ENCODE data around the gene NRXN2.

Gene NRXN2

GRCh38 chr11:64760759-64761420 is 37.9 kb upstream of the NRXN2 start:
- H3K9ac ChIP-seq (ENCODE audit: low read length) = no peak overlapping the region
- H2AFZ ChIP-seq (ENCODE audit: low read length) = no peak overlapping the region
- H3K27me3 ChIP-seq (ENCODE audit: insufficient read depth, low read length) = no peaks in the 10 kb centered on the region; the same call in 1 of the 2 replicates
- TF ChIP-seq EZH2 (IDR thresholded peaks at IDR 0.05; ENCODE audit: borderline replicate concordance, low read length) (no peak), CTCF (IDR thresholded peaks at IDR 0.05; ENCODE audit: low read length) (no peak)
- no peaks in the 10 kb centered on the region for H3K9me2 ChIP-seq (ENCODE audit: low read depth, low read length)
- no peaks in the 10 kb centered on the region for H3K79me2 ChIP-seq (ENCODE audit: insufficient read depth, low read length)
- 0 out of 2 replicates have a peak, but pooled peaks cover 6% of the 10 kb centered on the region for H3F3A ChIP-seq (ENCODE audit: insufficient read depth, low read length)
- H3K4me3 ChIP-seq (ENCODE audit: low read depth, low read length, poor library complexity, severe bottlenecking) = no peak overlapping the region
- peaks cover 38% of the 10 kb centered on the region for H3K36me3 ChIP-seq (ENCODE audit: insufficient read depth, low read length)
- H3K4me2 ChIP-seq (ENCODE audit: low read length) = no peak overlapping the region
- H4K20me1 ChIP-seq (ENCODE audit: insufficient read depth, low read length) = no peaks in the 10 kb centered on the region
- no peaks in the 10 kb centered on the region for H3K9me3 ChIP-seq (ENCODE audit: low read length)
- H3K4me1 ChIP-seq (ENCODE audit: insufficient read depth, low read length, severe bottlenecking) = peaks cover 29% of the 10 kb centered on the region
- no peak overlapping the region for H3K27ac ChIP-seq (ENCODE audit: low read depth, low read length, poor library complexity, severe bottlenecking)

- no peak within 1 kb of the TSS for H3K4me3 ChIP-seq (ENCODE audit: low read depth, low read length, poor library complexity, severe bottlenecking)
- 0 out of 2 replicates have a peak, but pooled peaks cover 6% of the 10 kb centered on the region for H3F3A ChIP-seq (ENCODE audit: insufficient read depth, low read length)
- H3K9me3 ChIP-seq (ENCODE audit: low read length) = no peaks in the 10 kb centered on the region
- H3K4me1 ChIP-seq (ENCODE audit: insufficient read depth, low read length, severe bottlenecking) = peaks cover 27% of the 10 kb centered on the region
- H3K9me2 ChIP-seq (ENCODE audit: low read depth, low read length) = no peaks in the 10 kb centered on the region
- no peaks in the 10 kb centered on the region for H3K79me2 ChIP-seq (ENCODE audit: insufficient read depth, low read length)
- H4K20me1 ChIP-seq (ENCODE audit: insufficient read depth, low read length) = no peaks in the 10 kb centered on the region
- TF ChIP-seq EZH2 (IDR thresholded peaks at IDR 0.05; ENCODE audit: borderline replicate concordance, low read length) = no peak
- TF ChIP-seq CTCF (IDR thresholded peaks at IDR 0.05; ENCODE audit: low read length) = no peak
- peaks cover 30% of the 10 kb centered on the region for H3K36me3 ChIP-seq (ENCODE audit: insufficient read depth, low read length)
- H2AFZ ChIP-seq (ENCODE audit: low read length) = no peak within 1 kb of the TSS
- H3K4me2 ChIP-seq (ENCODE audit: low read length) = no peak within 1 kb of the TSS
- no peak within 1 kb of the TSS for H3K27ac ChIP-seq (ENCODE audit: low read depth, low read length, poor library complexity, severe bottlenecking)
- H3K27me3 ChIP-seq (ENCODE audit: insufficient read depth, low read length) = no peaks in the 10 kb centered on the region; the same call in 1 of the 2 replicates
- no peak within 1 kb of the TSS for H3K9ac ChIP-seq (ENCODE audit: low read length)
Observed at GRCh38 chr11:64759722-64760719, 37.0 kb upstream of the NRXN2 start, which contains the start of gene PYGM. PYGM (minus strand) TSS chr11:64759974; CDS start chr11:64759898, 76 bp downstream.

- no peaks in the 10 kb centered on the region for H4K20me1 ChIP-seq (ENCODE audit: insufficient read depth, low read length)
- no peaks in the 10 kb centered on the region for H3K9me3 ChIP-seq (ENCODE audit: low read length)
- TF ChIP-seq CTCF (IDR thresholded peaks at IDR 0.05; ENCODE audit: low read length) (no peak), EZH2 (IDR thresholded peaks at IDR 0.05; ENCODE audit: borderline replicate concordance, low read length) (no peak)
- peaks cover 22% of the 10 kb centered on the region for H3K36me3 ChIP-seq (ENCODE audit: insufficient read depth, low read length)
- H3F3A ChIP-seq (ENCODE audit: insufficient read depth, low read length) = 0 out of 2 replicates have a peak, but pooled peaks cover 3% of the 10 kb centered on the region
- H3K4me2 ChIP-seq (ENCODE audit: low read length) = no peak overlapping the region
- no peak overlapping the region for H3K27ac ChIP-seq (ENCODE audit: low read depth, low read length, poor library complexity, severe bottlenecking)
- no peak overlapping the region for H2AFZ ChIP-seq (ENCODE audit: low read length)
- no peak overlapping the region for H3K4me3 ChIP-seq (ENCODE audit: low read depth, low read length, poor library complexity, severe bottlenecking)
- H3K79me2 ChIP-seq (ENCODE audit: insufficient read depth, low read length) = no peaks in the 10 kb centered on the region
- H3K9me2 ChIP-seq (ENCODE audit: low read depth, low read length) = no peaks in the 10 kb centered on the region
- no peak overlapping the region for H3K9ac ChIP-seq (ENCODE audit: low read length)
- peaks cover 20% of the 10 kb centered on the region for H3K4me1 ChIP-seq (ENCODE audit: insufficient read depth, low read length, severe bottlenecking)
- H3K27me3 ChIP-seq (ENCODE audit: insufficient read depth, low read length) = no peaks in the 10 kb centered on the region; the same call in 1 of the 2 replicates
Observed at GRCh38 chr11:64759131-64759721, 36.2 kb upstream of the NRXN2 start.
